NCI-H524 treated with DMSO at 0.1 percent for 48 hours (cell line): Measurements from ENCODE around the gene GABRD.

Experiments used
- DNase-seq: peaks from one replicate; lab custom pipeline; 2025; lab: John Stamatoyannopoulos, UW

GABRD gene

DNA sequence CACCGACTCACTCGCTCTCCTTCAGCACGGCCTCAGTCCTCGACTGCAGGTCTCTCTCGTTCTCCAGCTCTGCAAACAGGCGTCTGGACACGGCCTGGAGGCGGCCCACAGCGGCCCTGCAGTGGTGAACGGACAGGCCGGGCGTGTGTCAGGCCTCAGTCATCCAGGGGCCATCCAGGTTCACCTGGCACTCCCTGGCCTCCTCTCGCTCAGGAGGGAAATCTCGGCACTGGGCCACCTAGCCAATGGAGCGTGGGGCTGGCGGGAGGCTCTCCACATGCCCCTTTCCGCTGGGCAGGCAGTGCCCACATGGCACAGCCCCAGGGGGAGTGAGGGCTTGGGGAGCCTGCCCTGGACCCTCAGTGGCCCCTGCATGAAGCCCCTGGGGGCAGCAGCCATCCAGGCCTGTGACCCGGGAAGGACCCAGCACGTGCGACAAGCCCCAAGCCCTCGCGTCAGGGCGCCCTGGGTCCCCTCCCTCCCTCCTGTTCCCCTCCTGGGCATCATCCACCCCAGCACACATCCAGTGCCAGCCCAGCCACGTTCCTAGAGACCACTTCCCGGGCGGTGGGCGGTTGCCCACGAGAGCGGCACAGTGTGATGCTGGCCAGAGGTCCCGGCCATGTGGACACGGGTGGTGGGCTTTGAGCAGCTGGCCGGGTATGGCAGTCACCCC is 33.6 kb upstream of the GABRD start:
- DNase-seq, result no peak

- no peak for DNase-seq
These were observed 32.5 kb upstream of the GABRD start for GRCh38 chr1:1986451-1987141.

- no peak for DNase-seq
These were observed 32.0 kb upstream of the GABRD start for GRCh38 chr1:1987142-1987510.

DNA sequence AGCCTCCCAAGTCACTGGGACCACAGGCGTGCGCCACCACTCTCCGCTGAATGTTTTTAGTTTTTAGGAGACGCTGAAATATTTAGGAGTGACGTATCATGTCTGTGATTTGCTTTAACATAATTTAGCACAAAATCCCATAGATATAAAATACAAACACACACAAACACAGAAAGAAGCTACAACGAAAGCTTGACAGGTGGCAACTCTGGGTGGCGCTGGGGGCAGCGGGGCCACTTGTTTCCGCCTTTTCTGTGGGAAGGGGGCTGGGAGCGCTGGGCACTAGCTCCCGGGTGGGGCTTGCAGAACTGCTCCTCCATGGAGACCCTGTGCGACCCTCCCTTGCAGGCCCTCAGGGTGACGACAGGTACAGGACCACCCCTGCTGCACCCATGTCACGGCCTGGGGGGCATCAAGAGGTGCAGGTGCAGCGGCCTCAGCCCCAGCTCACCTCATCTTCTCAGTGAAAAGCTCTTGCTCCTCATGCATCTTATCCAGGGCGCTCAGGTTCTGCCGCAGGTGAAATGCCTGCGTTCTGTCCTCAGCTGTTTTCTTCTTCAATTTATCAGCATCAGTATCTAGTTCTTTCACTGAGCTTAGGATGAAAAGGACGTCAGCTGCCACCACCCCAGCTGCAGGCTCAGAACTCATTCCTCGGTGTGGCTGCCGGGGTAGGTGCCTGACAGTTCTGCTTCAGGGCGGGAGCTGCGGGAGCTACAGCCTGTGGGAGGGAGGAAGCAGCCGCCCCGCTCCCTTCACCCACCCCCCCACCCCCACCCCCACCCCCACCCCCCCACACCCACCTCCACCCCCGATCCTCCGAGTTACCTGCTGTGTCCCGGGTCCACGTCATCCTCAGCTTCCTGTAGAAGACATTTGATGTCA is 30.8 kb upstream of the GABRD start:
- no peak for DNase-seq

DNA sequence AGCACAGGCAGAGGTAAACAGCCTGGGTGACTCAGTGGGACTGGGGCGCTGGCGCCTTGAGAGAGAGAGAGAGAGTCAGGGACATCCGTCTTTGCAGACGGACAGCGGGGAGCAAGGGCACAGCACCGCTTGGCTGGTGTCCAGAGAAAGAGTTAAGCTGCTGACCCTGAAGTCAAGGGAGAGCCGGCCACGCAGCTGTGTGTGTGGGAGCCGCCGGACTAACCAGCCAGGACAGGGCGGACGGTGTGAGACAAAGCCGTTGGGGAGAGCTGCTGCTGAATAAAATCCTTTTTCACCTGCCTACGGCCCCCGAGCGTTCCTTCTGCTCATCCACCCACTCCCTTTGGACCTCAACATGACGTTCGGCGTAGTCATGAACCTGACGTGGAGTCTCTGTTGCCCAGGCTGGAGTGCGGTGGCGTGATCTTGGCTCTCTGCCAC is 30.0 kb upstream of the GABRD start:
- no peak for DNase-seq

- no peak for DNase-seq
These were observed 29.4 kb upstream of the GABRD start for GRCh38 chr1:1989789-1990188.

GRCh38 chr1:1990222-1990621 is 28.9 kb upstream of the GABRD start:
- DNase-seq, result no peak

GRCh38 chr1:1994536-1994935 is 24.6 kb upstream of the GABRD start:
- no peak for DNase-seq

DNA sequence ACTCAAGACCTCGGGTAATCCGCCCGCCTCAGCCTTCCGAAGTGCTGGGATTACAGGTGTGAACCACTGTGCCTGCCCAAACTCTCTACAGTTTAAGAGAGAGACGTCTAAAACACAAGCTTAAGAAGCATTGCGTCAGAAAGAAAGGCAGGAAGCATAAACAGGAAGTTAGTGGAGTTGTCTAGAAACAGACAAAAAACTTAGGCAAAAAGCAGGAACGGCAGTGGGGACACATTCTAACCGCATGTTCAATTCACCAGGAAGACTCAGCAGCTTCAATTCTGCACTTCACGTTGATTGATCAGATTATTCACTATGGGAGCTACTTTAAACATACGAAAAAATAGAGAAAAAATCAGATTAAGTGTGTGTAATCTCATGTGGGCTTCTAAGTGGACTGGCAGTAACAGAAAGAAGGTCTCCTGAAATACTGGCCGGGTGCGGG is 22.9 kb upstream of the GABRD start:
- no peak for DNase-seq

DNA sequence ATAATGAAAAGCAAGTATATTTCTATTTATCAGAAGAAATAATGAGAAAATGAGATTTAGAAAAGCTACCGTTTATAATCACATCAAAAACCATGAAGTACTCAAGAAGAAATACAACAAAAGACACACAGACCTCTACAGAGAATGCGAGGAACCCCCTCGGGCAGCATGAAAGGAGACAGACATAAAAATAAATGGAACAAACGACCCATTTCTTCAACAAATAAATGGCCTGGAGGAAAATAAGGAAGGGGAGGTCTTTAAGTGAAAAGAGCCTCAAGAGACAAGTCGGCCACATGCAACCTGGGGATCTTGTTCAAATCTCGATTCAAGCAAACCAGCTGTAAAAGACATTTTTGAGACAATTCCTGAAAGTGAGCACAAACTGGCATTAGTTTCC is 21.6 kb upstream of the GABRD start:
- DNase-seq, result no peak

DNA sequence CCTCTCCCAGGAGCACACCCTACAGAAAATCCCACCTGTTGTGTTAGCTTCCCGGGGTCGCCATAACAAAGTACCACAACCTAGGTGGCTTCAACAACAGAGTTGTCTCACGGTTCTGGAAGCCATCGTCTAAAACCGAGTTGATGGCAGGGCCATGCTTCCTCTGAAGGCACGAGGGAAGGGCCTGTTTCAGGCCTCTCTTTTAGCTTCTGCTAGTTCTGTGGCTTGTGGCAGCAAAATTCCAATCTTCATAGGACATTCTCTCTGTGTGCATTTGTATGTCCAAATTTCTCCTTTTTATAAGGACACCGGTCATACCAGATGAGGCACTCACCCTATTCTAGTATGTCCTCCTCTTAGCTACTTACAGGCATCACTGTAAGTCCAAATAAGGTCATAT is 18.7 kb upstream of the GABRD start:
- DNase-seq, result no peak

DNA sequence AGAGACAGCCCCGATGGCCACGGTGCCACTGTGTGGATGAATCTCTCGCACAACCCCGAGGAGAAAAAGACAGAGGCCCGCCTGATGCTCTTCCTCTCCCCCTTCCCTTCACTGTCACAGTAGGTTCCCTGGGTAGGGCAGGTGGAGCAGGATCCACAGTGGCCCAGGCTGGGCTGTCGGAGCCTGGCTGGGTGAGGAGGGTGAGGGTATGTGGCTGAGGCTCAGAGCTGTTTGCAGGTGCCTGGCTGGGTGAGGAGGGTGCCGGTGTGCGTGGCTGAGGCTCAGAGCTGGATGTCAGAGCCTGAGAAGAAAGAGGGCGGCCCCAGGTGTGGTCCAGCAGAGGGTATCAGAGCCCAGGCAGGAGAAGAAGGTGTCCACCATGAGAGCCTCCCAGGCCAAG is 18.3 kb upstream of the GABRD start:
- no peak for DNase-seq

DNA sequence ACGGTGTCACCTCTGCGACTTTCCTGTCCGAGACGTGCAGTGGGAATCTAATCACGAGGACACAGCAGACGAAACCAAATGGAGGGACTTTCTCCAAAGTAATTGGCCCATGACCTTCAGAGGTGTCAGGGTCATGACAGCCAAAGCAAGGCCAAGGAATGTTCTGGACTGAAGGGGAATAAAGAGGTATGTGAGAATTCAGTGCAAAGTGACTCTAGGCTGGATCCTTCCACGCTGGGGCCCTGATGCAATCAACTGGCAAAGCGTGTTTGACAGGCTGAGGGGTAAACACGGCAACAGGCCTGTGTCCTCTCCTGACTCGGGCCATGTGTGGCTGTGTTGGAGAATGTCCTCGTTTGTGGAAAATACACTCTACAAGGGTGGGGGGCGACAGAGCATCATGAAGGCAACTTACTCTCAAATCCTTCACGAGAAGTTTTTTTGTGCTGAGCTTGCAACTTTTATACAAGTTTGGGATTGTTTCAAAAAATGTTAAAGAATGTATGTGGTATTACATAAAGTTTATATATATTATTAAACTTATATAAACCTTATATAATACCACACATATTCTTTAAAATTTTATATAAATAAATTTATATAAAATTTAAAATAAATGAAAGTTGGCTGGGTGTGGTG is 17.3 kb upstream of the GABRD start:
- DNase-seq, result no peak

DNA sequence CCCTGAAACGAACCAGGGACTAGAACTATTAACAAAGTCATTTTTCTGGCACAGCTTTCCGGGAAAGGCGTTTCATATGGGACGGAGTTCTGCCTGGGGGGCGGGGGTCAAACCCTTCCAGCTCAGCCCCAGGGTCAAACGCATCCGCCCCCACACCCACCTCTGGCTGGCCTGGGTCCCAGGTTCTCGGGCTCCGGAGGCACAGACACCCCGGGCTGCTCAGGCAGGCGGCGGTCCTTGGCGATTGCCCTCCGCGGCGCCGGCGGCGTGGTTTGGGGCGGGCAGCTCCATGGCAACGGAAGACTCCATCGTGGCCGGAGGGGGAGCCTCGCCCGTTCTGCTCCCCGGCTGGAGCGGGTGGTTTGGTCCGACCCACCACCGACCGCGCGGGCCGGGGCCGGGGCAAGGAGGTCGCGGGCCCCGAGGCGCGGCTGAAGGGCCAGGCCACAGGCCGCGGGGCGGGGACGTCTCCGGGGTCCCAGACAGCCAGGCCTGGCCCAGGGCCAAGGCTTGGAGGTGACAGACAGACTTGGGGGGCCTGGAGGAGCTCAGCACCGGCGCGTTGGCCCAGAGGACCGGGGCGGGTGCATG is 15.5 kb upstream of the GABRD start, which contains the start of gene CFAP74:
Gene CFAP74 (minus strand): TSS at position 246 of the 591 bp plus-strand sequence. CDS start 12,830 bp downstream, outside the sequence.
- no peak for DNase-seq

- DNase-seq, result no peak
These were observed 14.3 kb upstream of the GABRD start for GRCh38 chr1:2004856-2005255.

GRCh38 chr1:2009101-2010053 is 9.8 kb upstream of the GABRD start:
- no peak for DNase-seq

- no peak for DNase-seq
These were observed 5.0 kb upstream of the GABRD start for GRCh38 chr1:2014181-2014580.

DNA sequence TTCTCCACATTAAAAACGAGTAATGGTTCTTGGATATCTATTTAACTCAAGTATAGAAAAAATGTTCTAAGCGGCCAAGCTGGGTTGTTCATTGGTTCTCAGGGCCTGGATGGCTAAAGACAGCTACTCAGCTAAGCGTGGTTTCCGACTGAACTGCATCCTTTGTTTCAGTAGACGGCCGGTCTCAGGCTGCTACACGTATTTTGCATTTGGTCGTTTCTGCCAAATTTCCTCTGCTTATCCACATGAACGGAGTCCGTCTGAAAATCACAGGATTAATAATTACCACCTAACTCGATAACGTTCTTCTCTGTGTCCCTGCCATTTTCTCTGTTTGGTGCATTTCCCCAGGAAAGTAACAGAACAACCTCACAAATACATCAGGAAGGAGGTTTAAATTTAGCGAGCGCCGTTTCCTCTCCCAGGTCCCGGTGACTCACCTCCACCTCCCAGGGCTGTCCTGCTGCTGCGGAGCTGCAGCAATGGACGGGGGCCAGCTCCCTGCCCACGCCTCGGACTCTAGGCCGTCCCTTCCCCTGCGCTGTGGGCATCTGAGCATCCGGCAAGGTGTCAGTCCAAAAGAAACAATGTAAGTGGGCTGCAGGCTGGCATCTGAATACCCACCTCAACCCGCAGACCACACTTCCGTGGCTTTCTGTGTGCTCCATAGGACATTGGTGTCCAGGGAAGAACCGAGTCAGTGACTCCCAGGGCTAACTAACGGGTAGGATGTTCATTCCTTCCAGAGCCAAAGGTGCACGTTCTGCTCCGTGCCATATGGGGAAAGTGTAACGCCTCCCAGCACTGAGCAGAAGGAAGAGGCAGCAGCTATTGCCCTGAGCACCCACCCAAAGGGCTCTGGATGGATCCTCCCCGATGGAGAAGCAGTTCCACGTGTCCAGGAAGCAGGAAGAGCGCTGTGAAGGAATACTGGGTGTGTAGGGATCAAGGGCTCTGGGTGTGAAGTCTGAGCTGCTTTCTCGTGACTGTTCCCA is 4.1 kb upstream of the GABRD start:
- DNase-seq, result no peak

GRCh38 chr1:2016123-2016522 is 3.0 kb upstream of the GABRD start:
- no peak for DNase-seq
